GM19193 (cell line): ENCODE data around the gene PHAF1.

Experiments used
- POLR2A ChIP-seq: IDR thresholded peaks from 4 replicates; pipeline ENCODE4 v1.6.1; 2011; ENCODE audit not compliant: insufficient read depth, insufficient read length; ENCODE audit errors: extremely low read depth

Gene PHAF1

DNA sequence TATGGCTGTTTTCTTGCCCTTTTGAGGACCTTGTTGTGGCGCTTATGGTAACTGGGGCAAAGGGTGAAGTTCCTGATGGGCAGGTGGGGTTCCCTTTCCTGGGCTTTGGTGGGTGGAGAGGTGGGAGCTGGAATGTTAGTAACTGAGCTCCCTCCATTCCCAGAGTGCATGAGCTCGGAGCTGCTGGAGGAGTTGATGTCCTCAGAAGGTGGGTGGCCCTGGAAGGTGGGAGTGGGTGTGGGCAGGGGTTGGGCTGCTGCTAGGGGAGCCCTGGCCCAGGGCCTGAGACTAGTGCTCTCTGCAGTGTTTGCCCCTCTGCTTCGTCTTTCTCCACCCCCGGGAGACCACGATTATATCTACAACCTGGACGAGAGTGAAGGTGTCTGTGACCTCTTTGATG, 88.0 kb downstream of the PHAF1 start:
- TF ChIP-seq POLR2A: no peak
